PFSK-1 (cell line): ENCODE results near the gene TMEM116.

Experiments
- FOXP2 ChIP-seq: optimal IDR thresholded peaks from 2 replicates; pipeline ENCODE3; 2011; ENCODE audit warnings: borderline replicate concordance, control low read depth, inconsistent platforms; ENCODE audit not compliant: insufficient read depth; ENCODE audit errors: extremely low read length, extremely low read depth
- POLR2AphosphoS5 ChIP-seq: IDR thresholded peaks from 2 replicates; pipeline ENCODE4 v1.6.1; 2012; ENCODE audit warnings: low read depth, mild to moderate bottlenecking, control low read depth, low read length, moderate library complexity
- REST ChIP-seq, 2 experiments: IDR thresholded peaks; 2 replicates each; pipeline versions ENCODE4 v1.6.1 to v1.8.0; 2011 to 2012; ENCODE audit warnings: low read depth in 2 of 2, low read length in 2 of 2, control low read depth in 1 of 2, inconsistent platforms in 1 of 2, mild to moderate bottlenecking in 1 of 2, moderate library complexity in 1 of 2; ENCODE audit not compliant: insufficient read depth in 1 of 2
- SIN3A ChIP-seq: IDR thresholded peaks from 2 replicates; pipeline ENCODE4 v1.6.1; 2012; ENCODE audit warnings: mild to moderate bottlenecking, low read length, moderate library complexity, borderline replicate concordance; ENCODE audit not compliant: insufficient read depth
- TAF1 ChIP-seq: IDR thresholded peaks from 2 replicates; pipeline ENCODE4 v1.6.1; 2012; ENCODE audit warnings: low read length, control low read depth, borderline replicate concordance; ENCODE audit not compliant: insufficient read depth

TMEM116 gene

GRCh38 chr12:112013601-112014402, 837 bp upstream of the TMEM116 start:
- peak; percentile 25; the same call in 1 of the 2 replicates for TF ChIP-seq POLR2AphosphoS5
- no peak for TF ChIP-seq TAF1

DNA sequence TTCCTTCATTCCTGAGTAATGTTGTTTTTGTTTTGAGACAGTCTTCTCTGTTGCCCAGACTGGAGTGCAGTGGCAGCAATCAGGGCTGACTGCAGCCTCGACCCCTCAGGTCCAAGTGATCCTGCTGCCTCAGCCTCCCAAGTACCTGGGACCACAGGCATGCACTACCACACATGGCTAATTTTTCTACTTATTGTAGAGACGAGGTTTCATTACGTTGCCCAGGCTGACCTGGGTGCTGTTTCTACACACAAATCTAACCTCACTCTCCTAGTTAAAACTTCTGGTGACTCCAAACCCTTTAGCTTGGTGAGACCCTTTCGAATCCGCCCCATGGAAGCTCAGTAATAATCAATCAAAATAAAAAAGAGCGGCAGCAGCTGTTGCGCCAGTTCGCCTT, 1.3 kb downstream of the TMEM116 start:
- no peak for TF ChIP-seq FOXP2
- TF ChIP-seq REST (IDR thresholded peaks at IDR 0.05; ENCODE audit: insufficient read depth in 1 of 2, low read depth in 2 of 2, low read length in 2 of 2), result no peak
- TF ChIP-seq SIN3A, result no peak
- TF ChIP-seq TAF1, result no peak
- no peak for TF ChIP-seq POLR2AphosphoS5

- TF ChIP-seq POLR2AphosphoS5 (no peak), SIN3A (no peak), FOXP2 (no peak), TAF1 (no peak), REST (IDR thresholded peaks at IDR 0.05; ENCODE audit: insufficient read depth in 1 of 2, low read depth in 2 of 2, low read length in 2 of 2) (no peak)
These were observed 2.3 kb downstream of the TMEM116 start for GRCh38 chr12:112010415-112011344.

- TF ChIP-seq REST (IDR thresholded peaks at IDR 0.05; ENCODE audit: insufficient read depth in 1 of 2, low read depth in 2 of 2, low read length in 2 of 2), result no peak
- TF ChIP-seq FOXP2, result no peak
- TF ChIP-seq TAF1, result no peak
- no peak for TF ChIP-seq POLR2AphosphoS5
- TF ChIP-seq SIN3A, result no peak
These were observed 4.0 kb downstream of the TMEM116 start for GRCh38 chr12:112008918-112009317.

- TF ChIP-seq FOXP2 (no peak), REST (IDR thresholded peaks at IDR 0.05; ENCODE audit: insufficient read depth in 1 of 2, low read depth in 2 of 2, low read length in 2 of 2) (no peak), SIN3A (no peak), POLR2AphosphoS5 (no peak), TAF1 (no peak)
These were observed 5.0 kb downstream of the TMEM116 start for GRCh38 chr12:112007945-112008344.
